Epidermal melanocyte (primary cell): ENCODE results near the gene INO80E.
"Not testable (repeated sequence)": the region's sequence is repeated elsewhere in the genome, so short reads cannot be mapped to it uniquely, and the experiment has no call there.

ENCODE experiments used
- DNase-seq: peaks from one replicate; pipeline ENCODE4 v3.0.0; 2011; ENCODE audit warnings: low spot score; ENCODE audit not compliant: insufficient read length

The INO80E gene

GRCh38 chr16:30009085-30009862 lies 13.2 kb downstream of the INO80E start:
- DNase-seq = no peak

DNA sequence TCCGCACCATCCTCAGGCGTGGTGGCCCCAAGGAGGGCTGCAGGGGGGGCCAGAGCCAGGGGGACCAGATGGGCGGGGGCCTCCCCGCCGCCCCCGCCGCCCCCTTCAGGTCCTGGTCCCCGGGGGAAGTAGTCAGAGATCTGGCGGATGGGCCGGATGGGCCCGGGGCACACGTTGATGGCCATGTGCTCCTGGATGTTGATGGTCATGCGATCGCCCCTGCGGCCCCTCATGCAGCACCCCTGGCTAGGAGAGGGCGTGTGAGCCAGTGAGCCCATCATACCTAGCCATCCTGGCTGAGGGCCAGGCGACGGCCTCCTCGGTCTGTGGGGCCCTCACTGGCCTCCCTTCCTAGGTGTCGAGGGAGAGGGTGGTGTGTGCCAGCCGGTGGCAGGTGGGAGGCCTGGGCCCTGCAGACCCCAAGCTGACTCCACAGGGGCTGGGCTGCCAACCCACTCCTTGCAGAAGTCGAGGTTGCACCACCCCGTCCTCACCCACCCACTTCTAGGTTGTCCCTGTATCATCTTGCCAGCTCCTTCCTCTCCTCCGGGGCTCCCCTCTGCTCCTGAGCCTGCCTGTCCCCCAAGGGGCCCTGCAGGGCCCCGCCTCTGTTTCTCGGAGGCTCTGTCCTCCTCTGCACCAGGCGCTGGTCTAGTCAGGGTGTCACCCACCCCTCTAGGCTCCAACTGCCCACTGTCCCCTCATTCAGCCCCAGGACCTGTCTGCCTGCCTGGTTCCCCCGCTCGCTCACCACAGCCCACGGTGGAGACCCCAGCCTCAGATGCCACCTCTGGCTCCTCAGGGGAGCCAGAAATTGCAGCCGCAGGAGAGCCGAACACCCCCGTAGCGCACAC lies 14.2 kb downstream of the INO80E start:
- no peak for DNase-seq

DNA sequence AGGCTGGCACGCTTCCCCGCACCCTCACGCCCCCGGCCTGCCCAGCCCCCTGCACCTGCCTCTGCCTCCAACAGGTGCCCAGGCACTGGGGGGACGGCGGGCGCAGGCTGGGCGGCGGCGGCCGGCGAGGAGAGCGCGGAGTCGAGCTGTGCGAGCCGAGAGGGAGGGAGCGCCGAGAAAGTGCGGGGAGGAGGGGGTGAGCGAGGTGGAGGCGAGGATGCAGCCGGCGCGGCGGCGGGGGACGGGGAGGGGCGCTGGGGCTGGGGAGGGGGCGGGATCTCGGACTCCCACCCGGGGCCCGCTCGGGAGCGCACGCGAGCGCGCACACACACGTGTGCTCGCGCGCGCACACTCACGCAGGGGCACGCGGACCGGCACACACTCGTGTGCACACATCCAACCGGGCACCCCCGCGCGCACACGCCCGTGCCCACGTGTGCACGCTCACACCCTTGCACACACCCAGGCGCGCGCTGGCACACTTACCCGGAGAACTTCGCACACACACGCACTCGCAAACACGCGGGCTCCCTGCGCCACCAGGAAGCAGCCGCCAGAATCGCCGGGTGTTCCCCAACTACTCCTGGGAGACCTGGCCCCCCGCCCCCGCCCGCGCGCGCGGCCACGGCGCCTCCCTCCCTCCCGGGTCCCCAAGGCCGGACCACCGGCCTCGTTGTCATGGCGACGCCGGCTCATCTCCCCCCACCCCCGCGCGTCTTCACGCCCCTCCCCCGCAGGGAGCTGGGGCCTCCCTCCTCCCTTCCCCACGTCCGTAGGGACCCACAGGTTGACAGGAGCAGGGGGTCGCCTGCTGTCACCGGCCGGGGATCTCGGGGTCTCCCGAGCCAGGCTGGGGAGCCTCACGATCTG lies 15.0 kb downstream of the INO80E start, which contains the start of gene DOC2A:
DOC2A (minus strand) TSS at position 184 of the 870 bp plus-strand sequence. CDS start 805 bp downstream, outside the sequence.
- DNase-seq = no peak

- no peak for DNase-seq
These were observed 15.9 kb downstream of the INO80E start for GRCh38 chr16:30011714-30012504.

GRCh38 chr16:30012598-30012997 lies 16.6 kb downstream of the INO80E start:
- not testable (repeated sequence) for DNase-seq

- DNase-seq = not testable (repeated sequence)
These were observed 19.4 kb downstream of the INO80E start for GRCh38 chr16:30015450-30015849.

- no peak for DNase-seq
These were observed 20.7 kb downstream of the INO80E start for GRCh38 chr16:30016555-30017276.

- DNase-seq = no peak
These were observed 21.2 kb downstream of the INO80E start for GRCh38 chr16:30017277-30017656.

- not testable (repeated sequence) for DNase-seq
These were observed 21.9 kb downstream of the INO80E start for GRCh38 chr16:30017937-30018336.

DNA sequence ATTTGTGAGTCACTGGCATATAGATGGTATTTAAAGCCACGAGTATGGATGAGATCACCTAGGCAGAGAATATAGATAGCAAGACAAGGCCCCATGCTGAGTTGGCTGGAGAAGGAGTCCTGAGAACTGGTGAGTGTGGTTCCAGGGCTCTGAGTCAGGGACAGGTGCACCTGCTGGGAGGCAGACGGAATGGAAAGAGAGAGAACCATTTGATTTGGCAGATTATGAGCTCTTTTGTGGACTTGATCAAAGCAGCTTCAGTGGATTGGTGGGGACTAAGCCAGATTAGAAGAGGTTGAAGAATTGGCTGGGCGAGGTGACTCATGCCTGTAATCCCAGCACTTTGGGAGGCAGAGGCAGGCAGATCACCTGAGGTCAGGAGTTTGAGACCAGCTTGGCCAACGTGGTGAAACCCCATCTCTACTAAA lies 22.7 kb downstream of the INO80E start:
- no peak for DNase-seq

GRCh38 chr16:30022887-30023286 lies 26.8 kb downstream of the INO80E start, which contains the start of gene C16orf92:
Gene C16orf92 (plus strand): TSS chr16:30023198. CDS start chr16:30023341, 143 bp downstream.
- DNase-seq = no peak

DNA sequence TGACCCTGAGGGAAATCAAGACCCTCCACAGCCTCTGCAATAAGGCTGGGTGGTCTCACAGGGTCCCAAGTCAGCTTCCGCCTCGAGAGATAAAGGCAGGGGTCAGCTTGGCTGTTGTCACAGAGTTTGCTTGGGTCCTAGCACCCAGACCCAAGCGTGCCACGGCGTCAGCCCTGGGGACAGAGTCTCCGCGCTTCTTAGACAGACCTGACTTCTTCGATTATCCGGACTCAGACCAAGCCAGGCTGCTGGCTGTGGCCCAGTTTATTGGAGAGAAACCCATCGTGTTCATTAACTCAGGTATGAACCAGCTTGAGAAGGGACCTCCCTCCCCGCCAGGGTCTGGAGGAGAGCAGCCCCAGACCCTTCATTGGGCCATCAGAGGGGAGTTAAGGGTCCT lies 27.5 kb downstream of the INO80E start:
- DNase-seq = no peak

GRCh38 chr16:30024451-30024850 lies 28.4 kb downstream of the INO80E start:
- no peak for DNase-seq

DNA sequence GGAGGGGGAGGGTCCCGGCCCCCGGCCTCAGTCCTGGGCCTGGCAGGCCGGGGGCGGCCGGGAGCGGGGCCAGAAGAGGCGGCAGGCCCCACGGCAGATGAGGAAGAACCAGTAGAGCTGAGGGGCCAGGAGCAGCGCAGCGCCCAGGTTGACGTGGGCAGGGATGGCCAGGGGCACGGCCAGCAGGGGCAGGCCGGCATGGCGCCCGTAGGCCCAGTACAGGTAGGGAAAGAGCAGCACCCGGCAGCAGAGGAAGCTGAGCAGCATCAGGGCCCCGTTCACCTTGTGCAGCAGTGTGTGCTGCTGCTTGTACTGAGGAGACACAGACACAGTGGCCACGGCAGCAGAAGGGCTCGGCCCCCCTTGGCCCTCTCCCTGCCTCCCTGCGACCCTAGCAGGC lies 29.1 kb downstream of the INO80E start:
- DNase-seq = no peak

DNA sequence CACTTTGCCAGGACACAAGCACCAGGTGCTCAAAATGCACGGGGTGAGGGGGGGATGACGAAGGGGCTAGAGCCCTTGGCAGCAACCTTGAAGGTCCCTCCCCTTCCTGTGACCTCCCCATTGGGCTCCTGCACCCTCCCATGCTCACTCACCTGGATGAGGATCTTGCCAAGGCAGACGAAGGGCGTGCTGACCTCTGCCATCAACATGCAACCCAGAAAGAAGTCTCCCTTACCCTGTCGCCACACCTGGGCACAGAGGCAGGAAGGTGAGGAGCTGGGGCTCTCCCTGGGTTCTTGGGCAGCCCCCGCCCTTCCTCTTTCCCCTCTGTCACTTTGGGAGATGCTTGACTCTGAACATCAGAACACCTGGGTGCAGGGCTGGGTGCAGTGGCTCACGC lies 29.5 kb downstream of the INO80E start:
- no peak for DNase-seq

DNA sequence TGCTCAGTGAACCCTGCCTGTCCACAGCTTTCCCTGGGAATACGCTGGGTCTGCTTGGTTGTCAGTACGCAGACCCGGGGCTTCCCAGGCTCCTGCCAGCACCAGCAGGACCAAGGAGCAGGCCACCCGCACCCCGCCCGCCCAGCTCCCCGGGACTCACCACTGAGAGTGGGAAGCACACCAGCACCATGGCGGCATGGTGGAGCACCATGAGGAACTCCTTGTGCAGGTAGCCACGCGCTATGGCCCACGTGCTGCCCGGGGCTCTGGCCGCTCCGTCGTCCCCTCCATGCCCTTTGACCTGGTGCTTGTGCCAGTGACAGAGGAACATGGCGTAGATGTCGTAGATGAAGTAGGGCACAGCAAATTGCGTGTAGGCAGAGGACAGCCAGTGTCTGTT lies 30.4 kb downstream of the INO80E start:
- DNase-seq = no peak

- DNase-seq = no peak
These were observed 31.8 kb downstream of the INO80E start for GRCh38 chr16:30027588-30028437.

DNA sequence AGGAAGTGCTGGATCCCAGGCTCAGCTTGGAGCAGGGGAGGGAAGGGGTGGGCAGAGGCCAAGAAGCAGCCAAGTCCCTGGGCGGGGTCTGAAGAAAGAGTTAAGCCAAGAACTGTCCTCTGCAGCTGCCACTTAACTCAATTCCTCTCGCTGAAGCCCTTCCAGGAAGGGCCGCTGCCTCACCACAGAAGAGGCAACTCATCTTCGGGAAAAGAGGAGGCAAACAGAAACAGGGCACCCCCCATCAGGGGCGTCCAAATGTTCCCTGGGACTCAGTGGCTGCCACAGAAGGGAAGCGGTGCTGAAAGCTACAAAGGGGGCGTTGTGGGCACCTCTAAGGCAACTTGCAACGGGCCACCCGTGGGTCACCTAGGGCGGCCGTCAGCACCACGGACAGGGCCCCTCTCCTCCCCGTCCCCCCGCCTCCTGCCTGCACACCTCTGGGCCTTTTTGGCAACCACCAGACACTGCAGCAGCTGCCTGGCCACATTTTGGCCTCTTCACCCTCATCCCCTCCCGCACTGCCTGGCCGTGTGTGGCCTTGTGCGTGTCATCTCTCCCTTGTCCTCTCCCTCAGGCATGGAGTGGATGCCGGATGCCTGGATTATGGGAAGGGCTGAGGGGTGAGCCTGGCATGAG lies 32.5 kb downstream of the INO80E start:
- DNase-seq = no peak
